ENCODE measurements around the gene RPS6KA5. TPM values are rescaled to one million over a fixed set of nuclear protein-coding genes. Genes with fewer than 3 reads are reported as not detected.

Gene RPS6KA5
- total and polyA plus RNA-seq, 2 donors (not counting 1 experiment from before 2014, with no cell fraction given) = 6.0 to 34.6 TPM

DNA sequence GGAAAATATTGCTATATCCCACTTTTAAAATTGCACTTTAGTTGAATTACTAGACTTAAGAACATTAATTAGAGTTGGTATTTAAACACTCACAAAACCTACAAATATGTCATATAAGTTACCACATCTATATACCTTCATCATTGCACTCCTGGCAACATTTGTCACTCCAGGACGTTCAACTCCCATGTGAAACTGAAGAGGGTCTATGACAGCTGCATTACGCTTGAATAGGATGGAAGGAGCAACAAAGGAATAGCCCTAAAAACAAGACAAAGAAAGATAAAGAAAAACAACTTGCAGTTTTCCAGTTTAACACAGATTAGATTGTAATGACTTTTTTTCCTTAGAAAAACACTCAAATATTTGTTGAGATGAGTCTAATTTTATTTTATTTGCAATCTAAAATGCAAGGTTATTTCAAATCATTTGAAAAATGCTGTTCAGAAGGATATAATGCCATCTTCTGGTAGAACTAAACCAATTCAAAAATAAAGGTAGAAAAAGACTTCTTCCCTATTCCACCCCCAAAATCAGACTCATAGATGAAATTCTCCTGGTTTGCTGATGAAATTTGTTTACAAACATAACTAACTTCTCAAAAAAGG, 159.9 kb downstream of the RPS6KA5 start:
- peaks cover 0 to 46% of the 10 kb centered on the region in 2 experiments for H3K36me3 ChIP-seq (replicated peaks in 1 of 2; ENCODE audit: control extremely low read depth in 1 of 2, control insufficient read depth in 1 of 2, extremely low read depth in 1 of 2, insufficient read depth in 2 of 2, low read length in 1 of 2)
- no peaks in the 10 kb centered on the region for H3K27me3 ChIP-seq (replicated peaks in 1 of 4; ENCODE audit: control extremely low read depth in 1 of 4, control insufficient read depth in 3 of 4, insufficient read depth in 4 of 4, low read length in 3 of 4)
- H4K20me1 ChIP-seq (ENCODE audit: control insufficient read depth, insufficient read depth, low read length, poor library complexity, severe bottlenecking) = peaks cover 4% of the 10 kb centered on the region
- H3K4me1 Mint-ChIP-seq = peaks cover 4% of the 10 kb centered on the region
- H3K4me2 ChIP-seq (replicated peaks; ENCODE audit: low read depth, low read length, poor library complexity, severe bottlenecking) = no peak overlapping the region
- no peaks in the 10 kb centered on the region for H3K27me3 Mint-ChIP-seq
- no peak overlapping the region for H3K27ac ChIP-seq (ENCODE audit: low read length in 2 of 2)
- H3K9me3 Mint-ChIP-seq (ENCODE audit: insufficient read depth) = no peaks in the 10 kb centered on the region
- H3K27ac Mint-ChIP-seq = no peak overlapping the region
- intact Hi-C loops (cut with micrococcal nuclease) = loop anchor here (10.0 kb wide), 1 partner anchor 154 kb away; no protein-coding TSS in a partner anchor
- ChIA-PET CTCF (interaction anchor here (1.4 to 5.5 kb wide), 3 partner anchors 10 to 277 kb away, joined by 7 to 347 read pairs (median 27); no protein-coding TSS in a partner anchor), POLR2A (no interaction called here)
- no peak overlapping the region for H3K4me3 Mint-ChIP-seq
- H2AFZ ChIP-seq (ENCODE audit: insufficient read depth, low read depth, low read length, poor library complexity, severe bottlenecking) = no peak overlapping the region
- H3K9ac ChIP-seq (ENCODE audit: low read length) = no peak overlapping the region
- H3K4me3 ChIP-seq (ENCODE audit: control extremely low read depth in 1 of 5, extremely low read depth in 1 of 5, insufficient read depth in 1 of 5, low read depth in 2 of 5, low read length in 4 of 5) = no peak overlapping the region
- TF ChIP-seq EZH2 (IDR thresholded peaks at IDR 0.05; ENCODE audit: borderline replicate concordance, insufficient read depth, low read depth, low read length, poor library complexity, severe bottlenecking) (no peak), CTCF (IDR thresholded peaks at IDR 0.05) (no peak)
- ATAC-seq (ENCODE audit: low read depth) = no peak
- WGBS (ENCODE audit: insufficient coverage) = no CpG with 5 or more reads among the region's 2 CpGs
- H3K4me1 ChIP-seq (ENCODE audit: control insufficient read depth in 2 of 2, insufficient read depth in 2 of 2, low read length in 2 of 2) = peaks cover 0 to 4% of the 10 kb centered on the region in 2 donors
- no peaks in the 10 kb centered on the region for H3K9me3 ChIP-seq (ENCODE audit: control extremely low read depth in 1 of 3, control insufficient read depth in 2 of 3, insufficient read depth in 1 of 3, low read length in 2 of 3)
- no peaks in the 10 kb centered on the region for H3K79me2 ChIP-seq (ENCODE audit: control insufficient read depth, insufficient read depth, low read length)
- DNase-seq = no peak

DNA sequence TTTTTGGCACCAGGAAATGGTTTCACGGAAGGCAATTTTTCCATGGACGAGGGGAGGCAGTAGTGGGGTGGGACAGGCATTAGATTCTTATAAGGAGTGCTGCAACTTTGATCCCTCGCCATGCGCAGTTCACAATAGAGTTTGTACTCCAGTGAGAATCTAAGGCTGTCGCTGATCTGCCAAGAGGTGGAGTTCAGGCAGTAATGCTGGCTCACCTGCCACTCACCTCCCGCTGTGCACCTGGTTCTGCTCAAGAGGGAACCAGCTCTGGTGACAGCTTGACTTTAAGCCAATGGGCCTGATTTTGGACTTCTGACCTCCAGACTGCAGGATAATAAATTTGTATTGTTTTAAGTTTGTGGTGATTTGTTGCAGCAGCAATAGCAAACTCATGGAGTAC, 163.4 kb downstream of the RPS6KA5 start:
- no peak overlapping the region for H3K4me3 ChIP-seq (ENCODE audit: control extremely low read depth in 1 of 5, extremely low read depth in 1 of 5, insufficient read depth in 1 of 5, low read depth in 2 of 5, low read length in 4 of 5)
- no peak overlapping the region for H3K27ac Mint-ChIP-seq
- TF ChIP-seq EZH2 (IDR thresholded peaks at IDR 0.05; ENCODE audit: borderline replicate concordance, insufficient read depth, low read depth, low read length, poor library complexity, severe bottlenecking) = no peak
- no peak for TF ChIP-seq CTCF (IDR thresholded peaks at IDR 0.05)

More for the DNA sequence above, 163.4 kb downstream of the RPS6KA5 start:
- ChIA-PET POLR2A (no interaction called here), CTCF (interaction anchor here (4.3 kb wide), 1 partner anchor 277 kb away, joined by 20 read pairs; no protein-coding TSS in a partner anchor)
- H3K27me3 Mint-ChIP-seq = no peaks in the 10 kb centered on the region
- H3K27me3 ChIP-seq (replicated peaks in 1 of 4; ENCODE audit: control extremely low read depth in 1 of 4, control insufficient read depth in 3 of 4, insufficient read depth in 4 of 4, low read length in 3 of 4) = no peaks in the 10 kb centered on the region
- ATAC-seq (ENCODE audit: low read depth) (no peak), DNase-seq (no peak)
- H3K9me3 Mint-ChIP-seq (ENCODE audit: insufficient read depth) = no peaks in the 10 kb centered on the region
- H3K4me1 ChIP-seq (ENCODE audit: control insufficient read depth in 2 of 2, insufficient read depth in 2 of 2, low read length in 2 of 2) = no peaks in the 10 kb centered on the region
- H3K9me3 ChIP-seq (ENCODE audit: control extremely low read depth in 1 of 3, control insufficient read depth in 2 of 3, insufficient read depth in 1 of 3, low read length in 2 of 3) = no peaks in the 10 kb centered on the region
- H2AFZ ChIP-seq (ENCODE audit: insufficient read depth, low read depth, low read length, poor library complexity, severe bottlenecking) = no peak overlapping the region
- no peak overlapping the region for H3K9ac ChIP-seq (ENCODE audit: low read length)
- no peaks in the 10 kb centered on the region for H3K4me1 Mint-ChIP-seq
- intact Hi-C loops (cut with micrococcal nuclease) = no loop called here
- no peak overlapping the region for H3K4me2 ChIP-seq (replicated peaks; ENCODE audit: low read depth, low read length, poor library complexity, severe bottlenecking)
- 99% methylated on average over 6 of the region's 6 CpGs for WGBS (ENCODE audit: insufficient coverage)
- H3K4me3 Mint-ChIP-seq = no peak overlapping the region
- no peaks in the 10 kb centered on the region for H4K20me1 ChIP-seq (ENCODE audit: control insufficient read depth, insufficient read depth, low read length, poor library complexity, severe bottlenecking)
- no peaks in the 10 kb centered on the region for H3K79me2 ChIP-seq (ENCODE audit: control insufficient read depth, insufficient read depth, low read length)
- H3K36me3 ChIP-seq (replicated peaks in 1 of 2; ENCODE audit: control extremely low read depth in 1 of 2, control insufficient read depth in 1 of 2, extremely low read depth in 1 of 2, insufficient read depth in 2 of 2, low read length in 1 of 2) = peaks cover 0 to 53% of the 10 kb centered on the region in 2 experiments
- no peak overlapping the region for H3K27ac ChIP-seq (ENCODE audit: low read length in 2 of 2)
